Smooth muscle cell (in vitro differentiated cells): ENCODE results near the gene WDR47. TPM values are rescaled to one million over a fixed set of nuclear protein-coding genes. Genes with fewer than 3 reads are reported as not detected.

ENCODE experiments used
- DNase-seq: peaks from one replicate; lab custom pipeline; 2025; ENCODE audit not compliant: unreplicated experiment; lab: John Stamatoyannopoulos, UW
- H2AFZ ChIP-seq: fragments of 200-600 bp; sonication (generic); 2 replicates; pipeline ENCODE4 v1.6.0; 2016; ENCODE audit warnings: antibody characterized with exemption, low read depth, mild to moderate bottlenecking
- H3F3A ChIP-seq: fragments of 200-600 bp; sonication (generic); 2 replicates; pipeline ENCODE4 v1.6.0; 2017; ENCODE audit warnings: antibody characterized with exemption, low read depth
- H3K27ac ChIP-seq: fragments of 200-600 bp; sonication (generic); 2 replicates; pipeline ENCODE4 v1.5.1; 2016; ENCODE audit warnings: low read depth, mild to moderate bottlenecking
- H3K27me3 ChIP-seq: fragments of 200-600 bp; sonication (generic); 2 replicates; pipeline ENCODE4 v1.6.1; 2016; ENCODE audit warnings: low read depth, mild to moderate bottlenecking
- H3K36me3 ChIP-seq: fragments of 200-600 bp; sonication (generic); 2 replicates; pipeline ENCODE4 v1.5.1; 2016; ENCODE audit warnings: low read depth
- H3K4me1 ChIP-seq: fragments of 200-600 bp; sonication (generic); 2 replicates; pipeline ENCODE4 v1.5.1; 2016; ENCODE audit warnings: low read depth
- H3K4me2 ChIP-seq: fragments of 200-600 bp; sonication (generic); 2 replicates; pipeline ENCODE4 v1.6.0; 2016; ENCODE audit warnings: mild to moderate bottlenecking
- H3K4me3 ChIP-seq: fragments of 200-600 bp; sonication (generic); 2 replicates; pipeline ENCODE4 v1.5.1; 2016; ENCODE audit warnings: mild to moderate bottlenecking
- H3K79me2 ChIP-seq: fragments of 200-600 bp; sonication (generic); 2 replicates; pipeline ENCODE4 v1.6.0; 2016; ENCODE audit warnings: low read depth, mild to moderate bottlenecking
- H3K9ac ChIP-seq: fragments of 200-600 bp; sonication (generic); 2 replicates; pipeline ENCODE4 v1.6.0; 2016; ENCODE audit warnings: low read depth
- H3K9me3 ChIP-seq: fragments of 200-600 bp; sonication (generic); replicated peaks from 2 replicates; pipeline ENCODE4 v1.5.1; 2016; ENCODE audit warnings: low read depth
- H4K20me1 ChIP-seq: fragments of 200-600 bp; sonication (generic); 2 replicates; pipeline ENCODE4 v1.6.0; 2016; ENCODE audit warnings: low read depth
- CTCF ChIP-seq: fragments of 200-600 bp; sonication (generic); IDR thresholded peaks from 2 replicates; pipeline ENCODE4 v1.5.1; 2017; ENCODE audit warnings: borderline replicate concordance, mild to moderate bottlenecking, antibody characterized with exemption; ENCODE audit not compliant: insufficient read depth, poor library complexity, severe bottlenecking
- WGBS: methylation state at CpG from one replicate; pipeline ENCODE4 v1.1.7; 2016; ENCODE audit warnings: low lambda C conversion rate; 5-methylcytosine and 5-hydroxymethylcytosine counted together
- polyA plus RNA-seq: library from polyadenylated mRNA; unstranded; fragments of >200 nt; fragmentation: Nextera tagmentation; extraction: Ambion mirVana; gene quantifications from 2 replicates; pipeline ENCODE4 v1.2.1, GENCODE V29; 2016
- total RNA-seq: library from RNA; depleted of rRNA; stranded (reverse); fragments of >200 nt; gene quantifications from 2 replicates; pipeline ENCODE4 v1.2.3, GENCODE V29; 2014

WDR47 gene
- total and polyA plus RNA-seq, 2 experiments from 2014 or later = 5.8 to 16.0 TPM

GRCh38 chr1:108951242-108951641, 90.7 kb downstream of the WDR47 start:
- peaks cover 50% of the 10 kb centered on the region for H3K79me2 ChIP-seq

GRCh38 chr1:108949044-108949443, 92.9 kb downstream of the WDR47 start:
- H3K27me3 ChIP-seq = no peaks in the 10 kb centered on the region
- WGBS = 84% methylated on average over 4 of the region's 4 CpGs

More at GRCh38 chr1:108951242-108951641, 90.7 kb downstream of the WDR47 start:
- no peak for TF ChIP-seq CTCF
- Histone ChIP-seq H3K36me3 (peaks cover 10% of the 10 kb centered on the region), H3K4me1 (no peaks in the 10 kb centered on the region), H3K9ac (no peak overlapping the region), H2AFZ (no peak overlapping the region), H3F3A (no peaks in the 10 kb centered on the region), H3K4me2 (no peak overlapping the region), H4K20me1 (peaks cover 82% of the 10 kb centered on the region), H3K9me3 (no peaks in the 10 kb centered on the region), H3K4me3 (no peak overlapping the region), H3K27ac (no peak overlapping the region), H3K27me3 (no peaks in the 10 kb centered on the region)
- WGBS = 95% methylated on average over 3 of the region's 3 CpGs
- DNase-seq = no peak

GRCh38 chr1:108947871-108948525, 93.9 kb downstream of the WDR47 start:
- Histone ChIP-seq H3K27me3 (no peaks in the 10 kb centered on the region), H3F3A (no peaks in the 10 kb centered on the region), H3K4me1 (no peaks in the 10 kb centered on the region), H3K9ac (no peak overlapping the region), H3K4me2 (no peak overlapping the region), H3K36me3 (peaks cover 10% of the 10 kb centered on the region), H3K27ac (no peak overlapping the region), H3K79me2 (peaks cover 38% of the 10 kb centered on the region), H2AFZ (no peak overlapping the region), H3K9me3 (no peaks in the 10 kb centered on the region), H4K20me1 (peaks cover 50% of the 10 kb centered on the region), H3K4me3 (no peak overlapping the region)
- WGBS = 45% methylated on average over 6 of the region's 6 CpGs
- no peak for DNase-seq
- TF ChIP-seq CTCF = no peak

More at GRCh38 chr1:108949044-108949443, 92.9 kb downstream of the WDR47 start:
- H3F3A ChIP-seq = no peaks in the 10 kb centered on the region
- no peak overlapping the region for H2AFZ ChIP-seq
- no peak for TF ChIP-seq CTCF
- peaks cover 10% of the 10 kb centered on the region for H3K36me3 ChIP-seq
- H3K4me1 ChIP-seq = no peaks in the 10 kb centered on the region
- no peak overlapping the region for H3K4me3 ChIP-seq
- peaks cover 45% of the 10 kb centered on the region for H3K79me2 ChIP-seq
- no peaks in the 10 kb centered on the region for H3K9me3 ChIP-seq
- H3K9ac ChIP-seq = no peak overlapping the region
- no peak overlapping the region for H3K4me2 ChIP-seq
- H3K27ac ChIP-seq = no peak overlapping the region
- H4K20me1 ChIP-seq = peaks cover 61% of the 10 kb centered on the region
- DNase-seq = no peak

- H3F3A ChIP-seq = no peaks in the 10 kb centered on the region
- H3K27me3 ChIP-seq = no peaks in the 10 kb centered on the region
- WGBS = 96% methylated on average over 9 of the region's 9 CpGs
- no peak overlapping the region for H3K4me3 ChIP-seq
- no peak for TF ChIP-seq CTCF
- H3K9ac ChIP-seq = no peak overlapping the region
- H3K27ac ChIP-seq = no peak overlapping the region
- H3K36me3 ChIP-seq = peaks cover 25% of the 10 kb centered on the region
- H4K20me1 ChIP-seq = no peaks in the 10 kb centered on the region
- no peak overlapping the region for H3K4me2 ChIP-seq
- no peak for DNase-seq
- no peaks in the 10 kb centered on the region for H3K4me1 ChIP-seq
- H3K9me3 ChIP-seq = no peaks in the 10 kb centered on the region
- no peak overlapping the region for H2AFZ ChIP-seq
- H3K79me2 ChIP-seq = no peaks in the 10 kb centered on the region
Observed at GRCh38 chr1:108936170-108936569, 105.7 kb downstream of the WDR47 start.
